Medulla oblongata (tissue), 1 donor: ENCODE data around the gene CRIM1.
A peak's percentile ranks its signal among the peaks of the same experiment; 100 is the strongest.

Experiments used
- DNase-seq: peaks from one replicate; pipeline ENCODE4 v3.0.0-alpha.2; 2015; ENCODE audit errors: extremely low spot score

CRIM1 gene

GRCh38 chr2:36574560-36574959 is 219.0 kb downstream of the CRIM1 start:
- no peak for DNase-seq

- DNase-seq = no peak
Observed at GRCh38 chr2:36577884-36578283, 222.3 kb downstream of the CRIM1 start.

GRCh38 chr2:36578343-36579296 is 223.0 kb downstream of the CRIM1 start:
- no peak for DNase-seq

- DNase-seq = no peak
Observed at GRCh38 chr2:36579297-36579664, 223.7 kb downstream of the CRIM1 start.

- DNase-seq = no peak
Observed at GRCh38 chr2:36582538-36582937, 227.0 kb downstream of the CRIM1 start.

- DNase-seq = no peak
Observed at GRCh38 chr2:36582951-36583350, 227.4 kb downstream of the CRIM1 start.

GRCh38 chr2:36584148-36584794 is 228.7 kb downstream of the CRIM1 start:
- no peak for DNase-seq

- no peak for DNase-seq
Observed at GRCh38 chr2:36586672-36587071, 231.1 kb downstream of the CRIM1 start.

- no peak for DNase-seq
Observed at GRCh38 chr2:36587101-36587500, 231.5 kb downstream of the CRIM1 start.

GRCh38 chr2:36587556-36587955 is 232.0 kb downstream of the CRIM1 start:
- DNase-seq = no peak

GRCh38 chr2:36589230-36589630 is 233.7 kb downstream of the CRIM1 start:
- peak; percentile 77 for DNase-seq

- DNase-seq = no peak
Observed at GRCh38 chr2:36594849-36595248, 239.3 kb downstream of the CRIM1 start.

GRCh38 chr2:36596397-36596796 is 240.8 kb downstream of the CRIM1 start:
- no peak for DNase-seq

GRCh38 chr2:36597003-36597531 is 241.5 kb downstream of the CRIM1 start:
- no peak for DNase-seq

- DNase-seq = peak; percentile 70
Observed at GRCh38 chr2:36597532-36598377, 242.2 kb downstream of the CRIM1 start, which contains the start of gene FEZ2. TSS of gene FEZ2 (minus strand) at chr2:36598168. CDS start at chr2:36598142, 26 bp downstream.
